ENCODE measurements around the gene CDC20. TPM values are rescaled to one million over a fixed set of nuclear protein-coding genes. Genes with fewer than 3 reads are reported as not detected.

CDC20 gene
- total RNA-seq, 4 donors from 2014 or later = 1.2 to 6.5 (median 2.2) TPM

- TF ChIP-seq CTCF (IDR thresholded peaks at IDR 0.05; ENCODE audit: low read depth) = no peak
Observed at GRCh38 chr1:43359696-43360095, 915 bp downstream of the CDC20 start.

- no peak for TF ChIP-seq CTCF (IDR thresholded peaks at IDR 0.05; ENCODE audit: low read depth)
Observed at GRCh38 chr1:43360616-43361015, 1.8 kb downstream of the CDC20 start.

GRCh38 chr1:43363283-43363934 is 4.6 kb downstream of the CDC20 start:
- TF ChIP-seq CTCF (IDR thresholded peaks at IDR 0.05; ENCODE audit: low read depth) = no peak

- no peak for TF ChIP-seq CTCF (IDR thresholded peaks at IDR 0.05; ENCODE audit: low read depth)
Observed at GRCh38 chr1:43363935-43364525, 5.2 kb downstream of the CDC20 start.

GRCh38 chr1:43365678-43366077 is 6.9 kb downstream of the CDC20 start:
- no peak for TF ChIP-seq CTCF (IDR thresholded peaks at IDR 0.05; ENCODE audit: low read depth)

GRCh38 chr1:43366179-43366578 is 7.4 kb downstream of the CDC20 start:
- no peak for TF ChIP-seq CTCF (IDR thresholded peaks at IDR 0.05; ENCODE audit: low read depth)

GRCh38 chr1:43366601-43367025 is 7.8 kb downstream of the CDC20 start:
- no peak for TF ChIP-seq CTCF (IDR thresholded peaks at IDR 0.05; ENCODE audit: low read depth)

Measured in subcutaneous adipose tissue (tissue), 4 donors.